ENCODE measurements around the gene DDIAS. TPM values are rescaled to one million over a fixed set of nuclear protein-coding genes. Genes with fewer than 3 reads are reported as not detected.

Gene DDIAS
- total RNA-seq, 1 donor from 2014 or later = 3.8 TPM

DNA sequence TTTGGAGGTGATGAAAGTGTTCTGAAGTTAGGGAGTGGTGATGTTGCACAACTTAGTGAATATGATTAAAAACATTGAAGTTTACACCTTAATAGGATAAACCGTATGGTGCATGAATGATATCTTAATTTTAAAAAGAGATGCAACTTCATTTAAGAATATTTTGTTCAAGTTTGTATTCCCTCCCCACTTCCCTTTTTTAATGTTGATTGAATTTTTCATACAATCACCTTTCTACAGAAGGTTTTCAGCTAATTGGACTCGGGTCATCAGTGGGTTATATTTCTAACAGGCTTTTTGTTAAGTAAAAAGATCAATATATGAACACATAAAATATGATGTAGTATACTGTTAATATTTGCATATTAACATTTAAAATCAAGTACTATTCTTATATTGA lies 72.6 kb downstream of the DDIAS start:
- H3K27ac ChIP-seq = no peak overlapping the region
- no peak overlapping the region for H3K4me3 ChIP-seq
- H3K4me1 ChIP-seq = no peaks in the 10 kb centered on the region
- no peaks in the 10 kb centered on the region for H3K27me3 ChIP-seq
- ATAC-seq (no peak), DNase-seq (no peak)
- no peak for TF ChIP-seq CTCF (IDR thresholded peaks at IDR 0.05)
- H3K9me3 ChIP-seq = no peaks in the 10 kb centered on the region
- intact Hi-C loops (cut with DNase I) = no loop called here
- no peaks in the 10 kb centered on the region for H3K36me3 ChIP-seq

- DNase-seq = no peak
- no peaks in the 10 kb centered on the region for H3K27me3 ChIP-seq
- no peak for ATAC-seq
- no peaks in the 10 kb centered on the region for H3K36me3 ChIP-seq
- intact Hi-C loops (cut with DNase I) = no loop called here
- H3K27ac ChIP-seq = no peak overlapping the region
- no peaks in the 10 kb centered on the region for H3K4me1 ChIP-seq
- no peak for TF ChIP-seq CTCF (IDR thresholded peaks at IDR 0.05)
- H3K9me3 ChIP-seq = no peaks in the 10 kb centered on the region
- H3K4me3 ChIP-seq = no peak overlapping the region
Measured at GRCh38 chr11:82974851-82975250, 73.3 kb downstream of the DDIAS start.

DNA sequence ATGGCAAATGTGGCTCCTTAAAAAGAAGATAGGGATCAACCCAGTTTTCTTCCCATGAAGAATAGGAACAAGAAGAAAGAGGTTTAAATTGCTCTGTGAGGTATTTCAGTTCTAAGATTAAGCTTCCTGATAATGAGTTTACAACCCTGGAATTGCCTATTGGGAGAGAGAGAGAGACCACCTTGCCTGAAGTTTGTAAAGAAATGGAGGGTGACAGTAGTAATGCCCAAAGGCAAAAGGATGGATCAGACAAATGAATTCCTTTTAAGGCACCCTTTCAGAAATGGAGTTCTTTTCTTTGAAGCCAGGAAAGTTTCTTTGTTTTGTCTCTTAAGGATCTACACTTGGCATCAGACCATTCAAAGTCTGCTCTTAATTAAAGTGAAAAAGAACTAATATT lies 74.3 kb downstream of the DDIAS start:
- ATAC-seq (no peak), DNase-seq (no peak)
- Histone ChIP-seq H3K27ac (no peak overlapping the region), H3K36me3 (no peaks in the 10 kb centered on the region), H3K4me1 (no peaks in the 10 kb centered on the region), H3K4me3 (no peak overlapping the region), H3K9me3 (no peaks in the 10 kb centered on the region), H3K27me3 (no peaks in the 10 kb centered on the region)
- TF ChIP-seq CTCF (IDR thresholded peaks at IDR 0.05) = no peak
- intact Hi-C loops (cut with DNase I) = no loop called here

- ATAC-seq = no peak
- intact Hi-C loops (cut with DNase I) = no loop called here
Measured at GRCh38 chr11:82976786-82977185, 75.2 kb downstream of the DDIAS start.

GRCh38 chr11:82978422-82979099 lies 77.0 kb downstream of the DDIAS start:
- ATAC-seq = no peak
- Histone ChIP-seq H3K4me3 (no peak overlapping the region), H3K4me1 (no peaks in the 10 kb centered on the region), H3K36me3 (no peaks in the 10 kb centered on the region), H3K9me3 (no peaks in the 10 kb centered on the region), H3K27ac (no peak overlapping the region), H3K27me3 (no peaks in the 10 kb centered on the region)
- TF ChIP-seq CTCF (IDR thresholded peaks at IDR 0.05) = no peak
- intact Hi-C loops (cut with DNase I) = no loop called here
- no peak for DNase-seq

More at GRCh38 chr11:82976786-82977185, 75.2 kb downstream of the DDIAS start:
- Histone ChIP-seq H3K9me3 (no peaks in the 10 kb centered on the region), H3K36me3 (no peaks in the 10 kb centered on the region), H3K4me1 (no peaks in the 10 kb centered on the region), H3K27me3 (no peaks in the 10 kb centered on the region), H3K4me3 (no peak overlapping the region), H3K27ac (no peak overlapping the region)
- TF ChIP-seq CTCF (IDR thresholded peaks at IDR 0.05) = no peak
- no peak for DNase-seq

DNA sequence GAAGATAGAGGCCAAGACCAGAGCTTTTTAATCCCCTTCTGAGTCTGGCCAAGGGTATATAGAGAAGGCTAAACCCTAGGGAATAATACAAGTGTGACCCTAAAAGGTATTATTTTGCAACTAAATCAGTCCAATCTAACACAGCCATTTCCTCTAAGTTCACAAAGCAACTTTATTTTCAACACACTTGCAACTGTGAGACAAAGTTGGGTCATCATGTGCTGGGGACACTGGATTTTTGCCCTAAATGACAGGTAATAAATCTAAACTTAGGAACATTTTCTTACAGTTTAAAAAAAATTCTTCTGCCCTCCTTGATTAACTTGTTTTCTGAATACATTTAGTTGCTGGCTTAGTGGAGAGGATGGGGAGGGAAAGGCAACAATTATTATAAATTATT lies 78.3 kb downstream of the DDIAS start:
- H3K27me3 ChIP-seq = no peaks in the 10 kb centered on the region
- intact Hi-C loops (cut with DNase I) = no loop called here

More for the DNA sequence above, 78.3 kb downstream of the DDIAS start:
- Histone ChIP-seq H3K27ac (no peak overlapping the region), H3K9me3 (no peaks in the 10 kb centered on the region), H3K4me3 (no peak overlapping the region), H3K36me3 (no peaks in the 10 kb centered on the region), H3K4me1 (no peaks in the 10 kb centered on the region)
- no peak for DNase-seq
- TF ChIP-seq CTCF (IDR thresholded peaks at IDR 0.05) = no peak
- ATAC-seq = no peak
